GM13977 (cell line): ENCODE measurements around the gene SNRPA1.
A peak's percentile ranks its signal among the peaks of the same experiment; 100 is the strongest.

Experiments
- DNase-seq: peaks from one replicate; pipeline ENCODE4 v3.0.0; 2012; ENCODE audit warnings: low spot score
- in situ Hi-C: fragments of 300-500 bp; cut with MboI; formaldehyde crosslinking; loops from one replicate; pipeline ENCODE4 v1.12.0; 2022; ENCODE audit warnings: low sequenced_read_pairs, low pct_unique_long_range_greater_than_20kb, mixed read lengths, inconsistent platforms; ENCODE audit not compliant: unreplicated experiment
- TF ChIP-seq, protein P1 (sequence below): IDR thresholded peaks from 2 replicates; pipeline ENCODE4 v1.5.1; 2012; ENCODE audit warnings: mild to moderate bottlenecking, control low read depth; ENCODE audit not compliant: insufficient read depth; ENCODE audit errors: extremely low read depth, missing control alignments

Gene SNRPA1

GRCh38 chr15:101269479-101270223 is 25.4 kb downstream of the SNRPA1 start:
- TF ChIP-seq, protein P1, sequence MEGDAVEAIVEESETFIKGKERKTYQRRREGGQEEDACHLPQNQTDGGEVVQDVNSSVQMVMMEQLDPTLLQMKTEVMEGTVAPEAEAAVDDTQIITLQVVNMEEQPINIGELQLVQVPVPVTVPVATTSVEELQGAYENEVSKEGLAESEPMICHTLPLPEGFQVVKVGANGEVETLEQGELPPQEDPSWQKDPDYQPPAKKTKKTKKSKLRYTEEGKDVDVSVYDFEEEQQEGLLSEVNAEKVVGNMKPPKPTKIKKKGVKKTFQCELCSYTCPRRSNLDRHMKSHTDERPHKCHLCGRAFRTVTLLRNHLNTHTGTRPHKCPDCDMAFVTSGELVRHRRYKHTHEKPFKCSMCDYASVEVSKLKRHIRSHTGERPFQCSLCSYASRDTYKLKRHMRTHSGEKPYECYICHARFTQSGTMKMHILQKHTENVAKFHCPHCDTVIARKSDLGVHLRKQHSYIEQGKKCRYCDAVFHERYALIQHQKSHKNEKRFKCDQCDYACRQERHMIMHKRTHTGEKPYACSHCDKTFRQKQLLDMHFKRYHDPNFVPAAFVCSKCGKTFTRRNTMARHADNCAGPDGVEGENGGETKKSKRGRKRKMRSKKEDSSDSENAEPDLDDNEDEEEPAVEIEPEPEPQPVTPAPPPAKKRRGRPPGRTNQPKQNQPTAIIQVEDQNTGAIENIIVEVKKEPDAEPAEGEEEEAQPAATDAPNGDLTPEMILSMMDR, result peak; percentile 51
- DNase-seq, result no peak
- in situ Hi-C loops, result loop anchor here (25.0 kb wide), 2 partner anchors 357 to 657 kb away; partner anchors contain the start of genes ASB7, LINS1 and LRRK1

GRCh38 chr15:101267320-101268104 is 27.5 kb downstream of the SNRPA1 start:
- no peak for DNase-seq
- in situ Hi-C loops, result loop anchor here (25.0 kb wide), 2 partner anchors 355 to 655 kb away; partner anchors contain the start of genes ASB7, LINS1 and LRRK1
- TF ChIP-seq, protein P1, result no peak

- in situ Hi-C loops, result loop anchor here (25.0 kb wide), 2 partner anchors 354 to 654 kb away; partner anchors contain the start of genes ASB7, LINS1 and LRRK1
- DNase-seq, result no peak
- TF ChIP-seq, protein P1, result no peak
These were observed 28.3 kb downstream of the SNRPA1 start for GRCh38 chr15:101266787-101267186.

- TF ChIP-seq, protein P1, result no peak
- in situ Hi-C loops, result loop anchor here (25.0 kb wide), 2 partner anchors 354 to 654 kb away; partner anchors contain the start of genes ASB7, LINS1 and LRRK1
- no peak for DNase-seq
These were observed 29.0 kb downstream of the SNRPA1 start for GRCh38 chr15:101266034-101266433.

DNA sequence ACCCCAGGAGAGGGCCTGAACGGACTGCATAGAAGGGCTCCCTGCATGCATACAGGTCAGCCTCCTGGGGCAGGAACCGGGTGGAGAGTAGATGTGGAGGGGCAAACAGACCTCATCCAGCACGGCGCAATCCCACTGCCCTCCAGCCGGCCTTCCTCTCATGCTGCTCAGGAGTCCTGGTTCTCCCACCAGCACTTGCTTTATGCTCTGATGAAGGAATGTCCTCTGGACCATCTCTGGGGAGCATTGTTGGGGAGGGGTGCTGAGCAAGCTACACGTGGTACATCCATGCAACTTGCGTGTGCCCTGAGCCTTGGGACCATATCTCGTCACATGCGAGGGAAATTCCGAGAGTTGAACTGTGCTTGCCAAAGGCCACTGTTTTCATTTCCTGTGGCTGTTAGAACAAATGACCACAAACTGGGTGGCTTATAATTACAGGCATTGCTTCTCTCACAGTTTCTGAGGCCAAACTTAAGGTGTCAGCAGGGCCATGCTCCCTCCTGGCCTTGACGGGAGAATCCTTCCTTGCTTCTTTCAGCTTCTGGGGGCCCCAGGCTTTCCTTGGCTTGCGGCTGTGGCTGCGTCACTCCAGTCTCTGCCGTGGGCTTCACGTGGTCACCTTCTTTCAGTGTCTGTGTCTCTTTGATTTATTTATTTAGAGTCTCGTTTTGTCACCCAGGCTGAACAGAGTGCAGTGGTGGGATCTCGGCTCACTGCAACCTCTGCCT is 30.0 kb downstream of the SNRPA1 start:
- DNase-seq, result peak; percentile 54
- TF ChIP-seq, protein P1, result no peak
- in situ Hi-C loops, result loop anchor here (25.0 kb wide), 2 partner anchors 353 to 653 kb away; partner anchors contain the start of genes ASB7, LINS1 and LRRK1

- TF ChIP-seq, protein P1, result no peak
- in situ Hi-C loops, result loop anchor here (25.0 kb wide), 2 partner anchors 352 to 652 kb away; partner anchors contain the start of genes ASB7, LINS1 and LRRK1
- peak; percentile 59 for DNase-seq
These were observed 31.0 kb downstream of the SNRPA1 start for GRCh38 chr15:101264011-101264410.
